Measurements from ENCODE around the gene GABRR1. TPM values are rescaled to one million over a fixed set of nuclear protein-coding genes. Genes with fewer than 3 reads are reported as not detected.

The GABRR1 gene
- total RNA-seq, 3 donors from 2014 or later: not detected

- Histone ChIP-seq H3K36me3 (ENCODE audit: low read depth) (no peaks in the 10 kb centered on the region), H3K4me1 (ENCODE audit: low read depth) (no peaks in the 10 kb centered on the region), H3K9me3 (no peaks in the 10 kb centered on the region), H3K4me3 (no peak overlapping the region)
- ATAC-seq (no peak), DNase-seq (no peak)
- intact Hi-C loops (cut with DNase I, micrococcal nuclease): no loop called here
- TF ChIP-seq, protein P1, sequence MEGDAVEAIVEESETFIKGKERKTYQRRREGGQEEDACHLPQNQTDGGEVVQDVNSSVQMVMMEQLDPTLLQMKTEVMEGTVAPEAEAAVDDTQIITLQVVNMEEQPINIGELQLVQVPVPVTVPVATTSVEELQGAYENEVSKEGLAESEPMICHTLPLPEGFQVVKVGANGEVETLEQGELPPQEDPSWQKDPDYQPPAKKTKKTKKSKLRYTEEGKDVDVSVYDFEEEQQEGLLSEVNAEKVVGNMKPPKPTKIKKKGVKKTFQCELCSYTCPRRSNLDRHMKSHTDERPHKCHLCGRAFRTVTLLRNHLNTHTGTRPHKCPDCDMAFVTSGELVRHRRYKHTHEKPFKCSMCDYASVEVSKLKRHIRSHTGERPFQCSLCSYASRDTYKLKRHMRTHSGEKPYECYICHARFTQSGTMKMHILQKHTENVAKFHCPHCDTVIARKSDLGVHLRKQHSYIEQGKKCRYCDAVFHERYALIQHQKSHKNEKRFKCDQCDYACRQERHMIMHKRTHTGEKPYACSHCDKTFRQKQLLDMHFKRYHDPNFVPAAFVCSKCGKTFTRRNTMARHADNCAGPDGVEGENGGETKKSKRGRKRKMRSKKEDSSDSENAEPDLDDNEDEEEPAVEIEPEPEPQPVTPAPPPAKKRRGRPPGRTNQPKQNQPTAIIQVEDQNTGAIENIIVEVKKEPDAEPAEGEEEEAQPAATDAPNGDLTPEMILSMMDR (IDR thresholded peaks at IDR 0.05): no peak
These were observed 11.3 kb downstream of the GABRR1 start for GRCh38 chr6:89205819-89206218.

GRCh38 chr6:89204096-89204495 lies 13.1 kb downstream of the GABRR1 start:
- Histone ChIP-seq H3K4me1 (ENCODE audit: low read depth) (no peaks in the 10 kb centered on the region), H3K36me3 (ENCODE audit: low read depth) (no peaks in the 10 kb centered on the region), H3K4me3 (no peak overlapping the region), H3K9me3 (no peaks in the 10 kb centered on the region)
- DNase-seq (no peak), ATAC-seq (no peak)
- TF ChIP-seq, protein P1 (IDR thresholded peaks at IDR 0.05): no peak
- intact Hi-C loops (cut with DNase I, micrococcal nuclease): no loop called here

- H3K36me3 ChIP-seq (ENCODE audit: low read depth): no peaks in the 10 kb centered on the region
- H3K4me1 ChIP-seq (ENCODE audit: low read depth): no peaks in the 10 kb centered on the region
- no peak overlapping the region for H3K4me3 ChIP-seq
- no peak for ATAC-seq
- no peaks in the 10 kb centered on the region for H3K9me3 ChIP-seq
- no peak for DNase-seq
- intact Hi-C loops (cut with DNase I, micrococcal nuclease): no loop called here
- TF ChIP-seq, protein P1 (IDR thresholded peaks at IDR 0.05): no peak
These were observed 16.4 kb downstream of the GABRR1 start for GRCh38 chr6:89200706-89201215.

DNA sequence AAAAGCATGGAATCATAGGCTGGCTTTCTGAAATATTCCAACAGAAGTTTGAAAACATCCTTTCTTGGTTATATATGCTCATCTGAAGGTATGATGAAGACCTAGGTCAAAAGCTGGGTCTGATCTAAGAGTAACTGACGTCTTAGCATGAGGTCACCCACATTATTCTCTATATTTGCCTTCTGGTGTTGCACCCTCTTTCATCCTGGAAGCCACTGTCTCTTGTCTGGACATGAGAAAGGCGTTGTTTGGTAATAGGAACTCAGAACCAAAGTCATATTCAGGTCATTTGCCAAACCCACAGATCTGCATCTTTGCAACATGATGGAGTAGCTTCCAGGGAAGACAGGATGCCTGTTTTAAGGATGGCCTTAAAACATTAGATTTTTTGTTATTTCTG lies 17.6 kb downstream of the GABRR1 start:
- H3K36me3 ChIP-seq (ENCODE audit: low read depth): no peaks in the 10 kb centered on the region
- DNase-seq (no peak), ATAC-seq (no peak)
- H3K9me3 ChIP-seq: peaks cover 9% of the 10 kb centered on the region
- intact Hi-C loops (cut with DNase I, micrococcal nuclease): no loop called here
- no peaks in the 10 kb centered on the region for H3K4me1 ChIP-seq (ENCODE audit: low read depth)
- TF ChIP-seq, protein P1 (IDR thresholded peaks at IDR 0.05): no peak
- H3K4me3 ChIP-seq: no peak overlapping the region

DNA sequence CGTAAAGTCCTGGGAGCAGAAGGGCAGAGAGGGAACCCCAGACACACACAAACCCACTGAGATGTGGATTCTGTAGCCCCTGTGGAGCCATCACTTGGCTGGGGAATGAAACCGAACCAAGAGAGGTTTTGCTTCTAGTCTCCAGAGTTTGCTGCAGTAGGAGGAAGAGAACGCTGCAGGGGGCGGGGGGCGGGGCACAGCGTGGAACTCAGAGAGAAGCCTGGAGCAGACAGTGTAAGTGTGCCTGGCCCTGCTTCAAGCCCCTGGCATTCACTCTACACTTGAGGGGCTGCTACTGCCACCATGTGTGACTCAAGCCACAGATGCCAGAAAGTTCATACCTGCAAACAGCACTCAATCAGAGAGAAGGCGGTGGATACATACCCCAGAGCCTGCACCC lies 18.9 kb downstream of the GABRR1 start:
- Histone ChIP-seq H3K36me3 (ENCODE audit: low read depth) (no peaks in the 10 kb centered on the region), H3K4me1 (ENCODE audit: low read depth) (no peaks in the 10 kb centered on the region), H3K9me3 (peaks cover 9% of the 10 kb centered on the region), H3K4me3 (no peak overlapping the region)
- intact Hi-C loops (cut with DNase I, micrococcal nuclease): no loop called here
- TF ChIP-seq, protein P1 (IDR thresholded peaks at IDR 0.05): no peak
- DNase-seq: no peak
- no peak for ATAC-seq

- DNase-seq (no peak), ATAC-seq (no peak)
- H3K4me3 ChIP-seq: no peak overlapping the region
- H3K36me3 ChIP-seq (ENCODE audit: low read depth): no peaks in the 10 kb centered on the region
- no peaks in the 10 kb centered on the region for H3K4me1 ChIP-seq (ENCODE audit: low read depth)
- intact Hi-C loops (cut with DNase I, micrococcal nuclease): no loop called here
- H3K9me3 ChIP-seq: peaks cover 9% of the 10 kb centered on the region
- TF ChIP-seq, protein P1 (IDR thresholded peaks at IDR 0.05): no peak
These were observed 20.0 kb downstream of the GABRR1 start for GRCh38 chr6:89197141-89197540.

All from mucosa of descending colon (tissue), 3 donors.